Measurements from ENCODE around the gene MYO18B.

DNA sequence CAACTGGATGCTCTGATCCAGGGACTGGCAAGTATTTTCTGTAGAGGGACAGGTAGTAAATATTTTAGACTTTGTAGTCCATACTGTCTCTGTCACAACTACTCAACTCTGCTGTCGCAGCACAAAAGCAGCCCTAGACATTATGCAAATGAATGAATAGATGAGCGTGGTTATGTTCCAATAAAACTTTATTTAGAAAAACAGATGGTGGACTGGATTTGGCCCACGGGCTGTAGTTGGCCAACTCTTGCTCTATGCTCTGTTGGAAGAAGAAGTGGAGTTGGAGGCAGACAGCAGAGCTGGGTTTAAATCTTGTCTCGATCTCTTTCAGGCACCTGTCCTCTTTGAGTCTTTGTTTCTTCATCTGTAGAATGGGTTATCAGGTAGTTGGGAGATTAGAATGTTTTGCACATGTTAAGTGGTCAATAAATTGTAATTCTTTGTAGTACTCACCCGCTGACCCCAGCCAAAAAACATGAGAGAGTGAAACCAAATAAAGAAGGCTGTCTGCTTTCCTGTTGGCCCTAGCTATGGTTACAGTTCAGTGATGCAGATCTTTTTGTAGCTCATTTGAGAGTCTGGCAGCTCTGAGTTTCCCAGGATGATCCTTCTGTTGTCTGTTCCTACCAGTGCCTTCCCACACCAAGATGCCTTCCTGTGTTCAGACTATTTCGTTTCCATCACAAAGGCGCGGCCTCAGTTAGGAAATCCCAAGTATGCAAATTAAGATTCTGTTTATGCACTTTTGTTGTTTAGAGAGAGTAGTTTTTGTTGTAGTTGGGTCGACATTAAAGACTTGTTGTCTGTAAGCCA lies 229.2 kb downstream of the MYO18B start:
- TF ChIP-seq ZFP3 (CRISPR knock-in tag; IDR thresholded peaks at IDR 0.05), result no peak
- TF ChIP-seq SNAI2 (CRISPR knock-in tag; IDR thresholded peaks at IDR 0.05), result no peak
- TF ChIP-seq, protein P1, sequence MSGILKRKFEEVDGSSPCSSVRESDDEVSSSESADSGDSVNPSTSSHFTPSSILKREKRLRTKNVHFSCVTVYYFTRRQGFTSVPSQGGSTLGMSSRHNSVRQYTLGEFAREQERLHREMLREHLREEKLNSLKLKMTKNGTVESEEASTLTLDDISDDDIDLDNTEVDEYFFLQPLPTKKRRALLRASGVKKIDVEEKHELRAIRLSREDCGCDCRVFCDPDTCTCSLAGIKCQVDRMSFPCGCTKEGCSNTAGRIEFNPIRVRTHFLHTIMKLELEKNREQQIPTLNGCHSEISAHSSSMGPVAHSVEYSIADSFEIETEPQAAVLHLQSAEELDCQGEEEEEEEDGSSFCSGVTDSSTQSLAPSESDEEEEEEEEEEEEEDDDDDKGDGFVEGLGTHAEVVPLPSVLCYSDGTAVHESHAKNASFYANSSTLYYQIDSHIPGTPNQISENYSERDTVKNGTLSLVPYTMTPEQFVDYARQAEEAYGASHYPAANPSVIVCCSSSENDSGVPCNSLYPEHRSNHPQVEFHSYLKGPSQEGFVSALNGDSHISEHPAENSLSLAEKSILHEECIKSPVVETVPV (CRISPR knock-in tag; IDR thresholded peaks at IDR 0.05), result no peak
- TF ChIP-seq ISL1 (CRISPR knock-in tag; IDR thresholded peaks at IDR 0.05), result no peak
